A549 (cell line): ENCODE data around the gene ALDH2. TPM values are rescaled to one million over a fixed set of nuclear protein-coding genes. Genes with fewer than 3 reads are reported as not detected.

Experiments used
- ATAC-seq, 2 experiments: fragments of 200-7000 bp in 1 of 2; fragments of >200 bp in 1 of 2; cut with Nextera tagmentation in 1 of 2; cut with Tn5 transposase in 1 of 2; 3 replicates each; pipeline versions ENCODE4 v1.8.0 to v1.9.1; 2018 to 2020; ENCODE audit warnings: mild to moderate bottlenecking in 1 of 2, moderate library complexity in 1 of 2
- CTCF ChIA-PET: fragments of 300-600 bp; sonication (Branson Sonifier 250); formaldehyde crosslinking; extraction: SDS; loops from one replicate; lab custom pipeline; 2021; ENCODE audit warnings: antibody characterized with exemption, inconsistent platforms; lab: Yijun Ruan, JAX
- POLR2A ChIA-PET: fragments of 350-600 bp; formaldehyde crosslinking; extraction: SDS; loops from one replicate; lab custom pipeline; 2021; ENCODE audit warnings: antibody characterized with exemption, inconsistent platforms; lab: Yijun Ruan, JAX
- DNase-seq, 2 experiments: peaks; one replicate each; pipeline versions ENCODE4 v3.0.0 to v3.0.0-alpha.2; 2011 to 2016; ENCODE audit warnings: low read depth in 1 of 2, low spot score in 1 of 2
- FAIRE-seq: peaks from 2 replicates; lab custom pipeline; 2011; peaks lifted over from hg19 to GRCh38; lab: Jason Lieb, UNC
- H3K27ac ChIP-seq, 2 experiments: fragments of >200 bp; sonication (Bioruptor Twin); formaldehyde crosslinking; 3 replicates each; pipeline ENCODE4 v1.5.1; 2016 to 2017
- H3K4me1 ChIP-seq: fragments of >200 bp; sonication (Bioruptor Twin); formaldehyde crosslinking; 3 replicates; pipeline ENCODE4 v1.6.1; 2016
- H3K4me2 ChIP-seq: fragments of >200 bp; sonication (Bioruptor Twin); formaldehyde crosslinking; 3 replicates; pipeline ENCODE4 v1.6.1; 2016
- H3K4me3 ChIP-seq: fragments of >200 bp; sonication (Bioruptor Twin); formaldehyde crosslinking; 3 replicates; pipeline ENCODE4 v1.5.1; 2016
- H3K9me3 ChIP-seq: fragments of >200 bp; sonication (Bioruptor Twin); formaldehyde crosslinking; 3 replicates; pipeline ENCODE4 v1.6.1; 2016
- CBX2 ChIP-seq: fragments of 200-600 bp; sonication (generic); IDR thresholded peaks from 2 replicates; pipeline ENCODE4 v1.6.1; 2016; ENCODE audit warnings: low read depth, mild to moderate bottlenecking, borderline replicate concordance
- CTCF ChIP-seq: fragments of >200 bp; sonication (Bioruptor Twin); formaldehyde crosslinking; IDR thresholded peaks from 3 replicates; pipeline ENCODE4 v1.5.1; 2016
- E2F6 ChIP-seq: IDR thresholded peaks from 2 replicates; pipeline ENCODE4 v1.6.1; 2012; ENCODE audit warnings: low read depth, borderline replicate concordance
- EP300 ChIP-seq, 2 experiments: fragments of >200 bp; sonication (Bioruptor Twin); formaldehyde crosslinking; IDR thresholded peaks; 2 replicates in 1 of 2; 3 replicates in 1 of 2; pipeline ENCODE4 v1.6.1; 2016 to 2017
- ESRRA ChIP-seq: fragments of 150-350 bp; IDR thresholded peaks from 2 replicates; pipeline ENCODE4 v1.6.1; 2014; ENCODE audit warnings: mild to moderate bottlenecking, low read length, borderline replicate concordance
- FOSL2 ChIP-seq, 2 experiments: fragments of 450-650 bp in 1 of 2; fragments of >200 bp in 1 of 2; sonication (Bioruptor Twin) in 1 of 2; formaldehyde crosslinking; IDR thresholded peaks; 2 replicates each; pipeline versions ENCODE4 v1.5.0 to v1.6.1; 2016 to 2020; ENCODE audit warnings: mild to moderate bottlenecking in 1 of 2, moderate library complexity in 1 of 2
- FOXS1 ChIP-seq: fragments of 250-450 bp; sonication (Bioruptor Pico); IDR thresholded peaks from 2 replicates; pipeline ENCODE4 v1.5.0; 2020; ENCODE audit warnings: mild to moderate bottlenecking, moderate library complexity
- HDAC2 ChIP-seq: fragments of 200-600 bp; sonication (generic); IDR thresholded peaks from 2 replicates; pipeline ENCODE4 v1.6.1; 2016
- HEYL ChIP-seq: fragments of 250-450 bp; sonication (Bioruptor Pico); IDR thresholded peaks from 2 replicates; pipeline ENCODE4 v1.8.0; 2021; ENCODE audit warnings: mild to moderate bottlenecking, moderate library complexity
- HOXB13 ChIP-seq: fragments of 250-450 bp; sonication (Bioruptor Pico); IDR thresholded peaks from 2 replicates; pipeline ENCODE4 v1.5.0; 2020; ENCODE audit warnings: low read depth, mild to moderate bottlenecking, moderate library complexity
- HOXB5 ChIP-seq: fragments of 250-450 bp; sonication (Bioruptor Pico); IDR thresholded peaks from 2 replicates; pipeline ENCODE4 v1.5.0; 2020; ENCODE audit warnings: mild to moderate bottlenecking, moderate library complexity
- KDM1A ChIP-seq: fragments of 200-600 bp; sonication (generic); IDR thresholded peaks from 2 replicates; pipeline ENCODE4 v1.6.1; 2016; ENCODE audit warnings: low read depth, mild to moderate bottlenecking
- KDM5A ChIP-seq: fragments of 200-600 bp; sonication (generic); IDR thresholded peaks from 2 replicates; pipeline ENCODE4 v1.6.1; 2016; ENCODE audit warnings: antibody characterized with exemption, mild to moderate bottlenecking
- MAZ ChIP-seq: fragments of 150-350 bp; IDR thresholded peaks from 2 replicates; pipeline ENCODE4 v1.6.1; 2014; ENCODE audit warnings: antibody characterized with exemption, low read depth, low read length, borderline replicate concordance
- NFE2L2 ChIP-seq: fragments of 150-350 bp; conservative IDR thresholded peaks from 2 replicates; pipeline ENCODE4 v1.6.1; 2014; ENCODE audit warnings: low read length
- PHF8 ChIP-seq: fragments of 200-600 bp; sonication (generic); IDR thresholded peaks from 2 replicates; pipeline ENCODE4 v1.6.1; 2016; ENCODE audit warnings: low read depth, mild to moderate bottlenecking, antibody characterized with exemption, moderate library complexity, borderline replicate concordance
- RARB ChIP-seq: fragments of 250-450 bp; sonication (Bioruptor Pico); IDR thresholded peaks from 2 replicates; pipeline ENCODE4 v1.8.0; 2021; ENCODE audit warnings: mild to moderate bottlenecking, moderate library complexity
- RCOR1 ChIP-seq: fragments of 150-350 bp; IDR thresholded peaks from 2 replicates; pipeline ENCODE4 v1.6.1; 2014; ENCODE audit warnings: antibody characterized with exemption, low read length, low read depth
- RFX5 ChIP-seq: fragments of 450-650 bp; IDR thresholded peaks from 2 replicates; pipeline ENCODE4 v1.7.1; 2014; ENCODE audit warnings: antibody characterized with exemption, mild to moderate bottlenecking, moderate library complexity
- TP53 ChIP-seq: fragments of 250-450 bp; sonication (Bioruptor Pico); IDR thresholded peaks from 2 replicates; pipeline ENCODE4 v1.5.0; 2021; ENCODE audit warnings: mild to moderate bottlenecking, moderate library complexity
- ZC3H11A ChIP-seq: fragments of 450-650 bp; IDR thresholded peaks from 2 replicates; pipeline ENCODE4 v1.6.1; 2014; ENCODE audit warnings: antibody characterized with exemption, mild to moderate bottlenecking
- ZNF302 ChIP-seq: fragments of 250-450 bp; sonication (Bioruptor Pico); IDR thresholded peaks from 2 replicates; pipeline ENCODE4 v1.9.0; 2021; ENCODE audit warnings: inconsistent platforms, mild to moderate bottlenecking, moderate library complexity
- WGBS: methylation state at CpG from one replicate; pipeline ENCODE4 v1.1.6; 2017; ENCODE audit errors: missing lambda C conversion rate; 5-methylcytosine and 5-hydroxymethylcytosine counted together
- polyA plus RNA-seq, 4 experiments: library from polyadenylated mRNA; depleted of rRNA in 3 of 4; stranded (reverse); fragments of >200 nt; fragmentation: RNase III in 1 of 4; extraction: RNeasy Plus Mini Kit Qiagen cat#74134 plus additional on column Dnase treatment in 1 of 4; gene quantifications; 2 replicates in 3 of 4; 3 replicates in 1 of 4; pipeline ENCODE4 v1.2.3, GENCODE V29; 2011 to 2017
- TF ChIP-seq, protein P1 (sequence below): IDR thresholded peaks from 2 replicates; pipeline ENCODE4 v1.6.1; 2012

The ALDH2 gene
- polyA plus RNA-seq, 2 of the 4 experiments (the other 2 are of a cell fraction): 97.5 to 123 TPM

DNA sequence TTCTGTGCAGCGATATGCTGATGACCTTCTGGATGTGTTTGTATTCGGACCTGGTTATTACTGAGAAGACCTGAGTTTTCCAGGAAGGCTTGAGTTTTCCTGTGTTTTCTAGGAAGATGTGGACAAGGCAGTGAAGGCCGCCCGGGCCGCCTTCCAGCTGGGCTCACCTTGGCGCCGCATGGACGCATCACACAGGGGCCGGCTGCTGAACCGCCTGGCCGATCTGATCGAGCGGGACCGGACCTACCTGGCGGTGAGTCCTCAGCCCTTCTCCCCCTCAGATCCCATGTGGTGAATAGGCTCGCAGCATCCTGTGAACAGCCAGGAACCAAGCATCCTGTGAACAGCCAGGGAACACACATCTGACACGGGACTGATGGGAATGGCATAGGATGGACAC lies 16.3 kb downstream of the ALDH2 start:
- CTCF ChIA-PET: no interaction called here
- no peak overlapping the region for H3K27ac ChIP-seq
- POLR2A ChIA-PET: no interaction called here
- no peak for FAIRE-seq
- 93% methylated on average over 17 of the region's 17 CpGs for WGBS
- DNase-seq: no peak
- TF ChIP-seq E2F6 (no peak), CBX2 (no peak), HDAC2 (no peak), RARB (CRISPR knock-in tag) (no peak), ZNF302 (CRISPR knock-in tag) (no peak), CTCF (no peak), EP300 (IDR thresholded peaks at IDR 0.05) (no peak), ESRRA (no peak), KDM1A (no peak), HOXB13 (CRISPR knock-in tag) (no peak), PHF8 (no peak), RFX5 (no peak), MAZ (no peak), FOSL2 (IDR thresholded peaks at IDR 0.05) (no peak), FOSL2 (CRISPR knock-in tag; IDR thresholded peaks at IDR 0.05) (no peak), NFE2L2 (no peak), TP53 (no peak), ZC3H11A (no peak), HOXB5 (CRISPR knock-in tag) (no peak), RCOR1 (no peak)
- TF ChIP-seq, protein P1, sequence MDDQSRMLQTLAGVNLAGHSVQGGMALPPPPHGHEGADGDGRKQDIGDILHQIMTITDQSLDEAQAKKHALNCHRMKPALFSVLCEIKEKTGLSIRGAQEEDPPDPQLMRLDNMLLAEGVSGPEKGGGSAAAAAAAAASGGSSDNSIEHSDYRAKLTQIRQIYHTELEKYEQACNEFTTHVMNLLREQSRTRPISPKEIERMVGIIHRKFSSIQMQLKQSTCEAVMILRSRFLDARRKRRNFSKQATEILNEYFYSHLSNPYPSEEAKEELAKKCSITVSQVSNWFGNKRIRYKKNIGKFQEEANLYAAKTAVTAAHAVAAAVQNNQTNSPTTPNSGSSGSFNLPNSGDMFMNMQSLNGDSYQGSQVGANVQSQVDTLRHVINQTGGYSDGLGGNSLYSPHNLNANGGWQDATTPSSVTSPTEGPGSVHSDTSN: no peak
- no peak overlapping the region for H3K4me3 ChIP-seq
- no peak for ATAC-seq
- H3K9me3 ChIP-seq: peaks cover 10% of the 10 kb centered on the region; the same call in 2 of the 3 replicates
- no peak overlapping the region for H3K4me2 ChIP-seq
- peaks cover 29% of the 10 kb centered on the region for H3K4me1 ChIP-seq

GRCh38 chr12:111784953-111785352 lies 18.2 kb downstream of the ALDH2 start:
- no peak for TF ChIP-seq FOXS1
- TF ChIP-seq KDM5A: no peak
- no peak for TF ChIP-seq HEYL (CRISPR knock-in tag)
- no peak for TF ChIP-seq ESRRA
- no peak for TF ChIP-seq RFX5
- no peak for TF ChIP-seq CTCF
- TF ChIP-seq, all 56 proteins: peak for 0
- peaks cover 27% of the 10 kb centered on the region for H3K4me1 ChIP-seq
- ChIA-PET POLR2A (no interaction called here), CTCF (interaction anchor here (0.6 to 2.1 kb wide), 4 partner anchors 24 to 1221 kb away, joined by 3 to 12 read pairs (median 4); no protein-coding TSS in a partner anchor)
- 97% methylated on average over 4 of the region's 4 CpGs for WGBS
- no peak overlapping the region for H3K27ac ChIP-seq
- DNase-seq: no peak
- H3K9me3 ChIP-seq: peaks cover 10% of the 10 kb centered on the region; the same call in 2 of the 3 replicates
- ATAC-seq: no peak
- H3K4me3 ChIP-seq: no peak overlapping the region
- no peak overlapping the region for H3K4me2 ChIP-seq
- no peak for FAIRE-seq
